Kidney (tissue), 14 donors: ENCODE results near the gene SLC66A2. TPM values are rescaled to one million over a fixed set of nuclear protein-coding genes. Genes with fewer than 3 reads are reported as not detected.

Source experiments
- DNase-seq, 5 donors: peaks; one replicate each; pipeline ENCODE4 v3.0.0-alpha.2; 2013 to 2020
- FAIRE-seq: peaks from 2 replicates; lab custom pipeline; 2012; peaks lifted over from hg19 to GRCh38; lab: Jason Lieb, UNC
- H3K27ac ChIP-seq, 2 donors: one replicate each; pipeline ENCODE4 v1.7.0; 2013; ENCODE audit warnings: low read depth in 2 of 2, low read length in 2 of 2, inconsistent platforms in 1 of 2
- H3K27me3 ChIP-seq: one replicate; pipeline ENCODE4 v1.7.1; 2013; ENCODE audit warnings: low read length, inconsistent platforms; ENCODE audit not compliant: control insufficient read depth, insufficient read depth
- H3K36me3 ChIP-seq, 3 donors: one replicate each; pipeline versions ENCODE4 v1.7.0 to v1.7.1; 2013; ENCODE audit warnings: low read length in 3 of 3, control low read depth in 1 of 3, inconsistent platforms in 1 of 3; ENCODE audit not compliant: insufficient read depth in 3 of 3, control insufficient read depth in 2 of 3
- H3K4me1 ChIP-seq, 3 donors: one replicate each; pipeline versions ENCODE4 v1.7.0 to v1.7.1; 2013; ENCODE audit warnings: low read length in 3 of 3, inconsistent platforms in 1 of 3, low read depth in 1 of 3; ENCODE audit not compliant: control insufficient read depth in 2 of 3, insufficient read depth in 2 of 3
- H3K4me3 ChIP-seq, 3 donors: one replicate each; pipeline versions ENCODE4 v1.7.0 to v1.8.1; 2013; ENCODE audit warnings: low read length in 3 of 3, control low read depth in 1 of 3, inconsistent platforms in 1 of 3
- H3K9ac ChIP-seq, 3 donors: one replicate each; pipeline versions ENCODE4 v1.7.0 to v1.7.1; 2013; ENCODE audit warnings: low read length in 3 of 3, control low read depth in 1 of 3, inconsistent platforms in 1 of 3
- H3K9me3 ChIP-seq, 3 donors: one replicate each; pipeline versions ENCODE4 v1.7.0 to v1.7.1; 2013; ENCODE audit warnings: low read length in 3 of 3, control low read depth in 1 of 3, inconsistent platforms in 1 of 3; ENCODE audit not compliant: control insufficient read depth in 2 of 3, insufficient read depth in 1 of 3
- CTCF ChIP-seq: IDR thresholded peaks from 3 replicates; pipeline ENCODE4 v1.5.1; 2012; ENCODE audit warnings: mild to moderate bottlenecking, moderate library complexity, borderline replicate concordance; ENCODE audit not compliant: insufficient read depth; ENCODE audit errors: extremely low read depth
- intact Hi-C: fragments of 100-400 bp; cut with DNase I; formaldehyde crosslinking; loops from one replicate; pipeline ENCODE4 v1.11.1; 2022
- polyA plus RNA-seq: library from polyadenylated mRNA; stranded (reverse); fragments of 350-450 nt; fragmentation: Illumina TruSeq; extraction: RNeasy Lipid Tissue Mini Kit (QIAGEN cat#74804); gene quantifications from one replicate; pipeline ENCODE4 v1.2.3, GENCODE V29; 2014; ENCODE audit warnings: low read depth, low replicate concordance; ENCODE audit not compliant: insufficient read depth
- total RNA-seq: library from RNA; stranded (reverse); fragmentation: NEBNext Ultra II Directional; extraction: Animal tissue kit (Norgen Biotek cat#: 25700); gene quantifications from one replicate; pipeline ENCODE4 v1.2.1, GENCODE V29; 2021
- donor health status: control.
- donor health status: control.
- donor health status: control.
- donor health status: control.
- donor health status: control.
- donor health status: DM: yes; HTN: yes; CAD: no.
- donor health status: Normal renal cell carcinoma (clear cell type).

The SLC66A2 gene
- total and polyA plus RNA-seq, 2 donors from 2014 or later = 41.9 to 45.5 TPM

GRCh38 chr18:79944126-79944731 lies 7.2 kb downstream of the SLC66A2 start:
- no peak overlapping the region for H3K27ac ChIP-seq
- intact Hi-C loops = no loop called here
- H3K36me3 ChIP-seq = peaks cover 0 to 26% (median 8%) of the 10 kb centered on the region in 3 donors
- no peaks in the 10 kb centered on the region for H3K9me3 ChIP-seq
- H3K4me1 ChIP-seq = peaks cover 0 to 56% (median 33%) of the 10 kb centered on the region in 3 donors
- FAIRE-seq (no peak), DNase-seq (peak in 2 of 5 donors; percentile 29 to 44)
- H3K9ac ChIP-seq = no peak overlapping the region
- H3K4me3 ChIP-seq = no peak overlapping the region
- H3K27me3 ChIP-seq = no peaks in the 10 kb centered on the region
- TF ChIP-seq CTCF = no peak

- Histone ChIP-seq H3K27ac (no peak overlapping the region), H3K9me3 (no peaks in the 10 kb centered on the region), H3K27me3 (no peaks in the 10 kb centered on the region), H3K4me3 (no peak overlapping the region), H3K9ac (no peak overlapping the region), H3K36me3 (peaks cover 0 to 20% (median 8%) of the 10 kb centered on the region in 3 donors), H3K4me1 (peaks cover 0 to 50% (median 28%) of the 10 kb centered on the region in 3 donors)
- intact Hi-C loops = no loop called here
- DNase-seq = peak in 2 of 5 donors; percentile 39 to 67
- no peak for TF ChIP-seq CTCF
- no peak for FAIRE-seq
Observed at GRCh38 chr18:79943608-79944125, 7.8 kb downstream of the SLC66A2 start.

- FAIRE-seq = no peak
- Histone ChIP-seq H3K27me3 (no peaks in the 10 kb centered on the region), H3K36me3 (peaks cover 0 to 17% (median 8%) of the 10 kb centered on the region in 3 donors), H3K27ac (no peak overlapping the region), H3K9ac (no peak overlapping the region), H3K4me1 (peaks cover 0 to 43% (median 25%) of the 10 kb centered on the region in 3 donors), H3K9me3 (no peaks in the 10 kb centered on the region), H3K4me3 (no peak overlapping the region)
- intact Hi-C loops = no loop called here
- TF ChIP-seq CTCF = no peak
- DNase-seq = peak in 2 of 5 donors; percentile 15 to 55
Observed at GRCh38 chr18:79942786-79943607, 8.5 kb downstream of the SLC66A2 start.
